ENCODE data around the gene EVX1.

DNA sequence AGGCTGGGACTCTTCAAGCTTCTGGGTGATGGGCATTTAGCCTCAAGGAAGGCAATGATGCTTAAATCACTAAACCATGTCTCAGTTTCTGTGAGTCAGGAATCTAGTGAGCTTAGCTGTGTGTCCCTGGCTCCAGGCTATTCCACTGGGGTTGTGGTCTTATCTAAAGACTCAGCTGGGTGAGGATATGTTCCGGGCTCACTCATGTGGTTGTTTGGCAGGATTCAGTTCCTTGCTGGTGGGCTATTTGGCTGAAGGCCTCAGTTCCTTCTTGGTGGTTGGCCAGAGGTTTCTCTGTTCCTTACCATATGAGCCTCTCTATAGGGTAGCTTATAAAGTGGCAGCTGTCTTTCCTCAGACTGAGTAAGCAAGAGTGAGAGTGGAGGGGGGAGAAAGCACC, 12.0 kb downstream of the EVX1 start:
- TF ChIP-seq, protein P1, sequence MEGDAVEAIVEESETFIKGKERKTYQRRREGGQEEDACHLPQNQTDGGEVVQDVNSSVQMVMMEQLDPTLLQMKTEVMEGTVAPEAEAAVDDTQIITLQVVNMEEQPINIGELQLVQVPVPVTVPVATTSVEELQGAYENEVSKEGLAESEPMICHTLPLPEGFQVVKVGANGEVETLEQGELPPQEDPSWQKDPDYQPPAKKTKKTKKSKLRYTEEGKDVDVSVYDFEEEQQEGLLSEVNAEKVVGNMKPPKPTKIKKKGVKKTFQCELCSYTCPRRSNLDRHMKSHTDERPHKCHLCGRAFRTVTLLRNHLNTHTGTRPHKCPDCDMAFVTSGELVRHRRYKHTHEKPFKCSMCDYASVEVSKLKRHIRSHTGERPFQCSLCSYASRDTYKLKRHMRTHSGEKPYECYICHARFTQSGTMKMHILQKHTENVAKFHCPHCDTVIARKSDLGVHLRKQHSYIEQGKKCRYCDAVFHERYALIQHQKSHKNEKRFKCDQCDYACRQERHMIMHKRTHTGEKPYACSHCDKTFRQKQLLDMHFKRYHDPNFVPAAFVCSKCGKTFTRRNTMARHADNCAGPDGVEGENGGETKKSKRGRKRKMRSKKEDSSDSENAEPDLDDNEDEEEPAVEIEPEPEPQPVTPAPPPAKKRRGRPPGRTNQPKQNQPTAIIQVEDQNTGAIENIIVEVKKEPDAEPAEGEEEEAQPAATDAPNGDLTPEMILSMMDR (IDR thresholded peaks at IDR 0.05; ENCODE audit: low read length), result no peak
- no peak for TF ChIP-seq EZH2 (IDR thresholded peaks at IDR 0.05; ENCODE audit: borderline replicate concordance, low read length)
